Measurements from ENCODE around the gene ITPR3. TPM values are rescaled to one million over a fixed set of nuclear protein-coding genes. Genes with fewer than 3 reads are reported as not detected.

ITPR3 gene
- total RNA-seq, 2 donors from 2014 or later, result 21.8 to 99.1 TPM

- TF ChIP-seq POLR2AphosphoS5 (IDR thresholded peaks at IDR 0.05) (no peak), CTCF (IDR thresholded peaks at IDR 0.05) (no peak), POLR2A (IDR thresholded peaks at IDR 0.05) (no peak)
- no peak for DNase-seq (ENCODE audit: low spot score)
- intact Hi-C loops (cut with DNase I), result no loop called here
- 70% methylated on average over 7 of the region's 7 CpGs for WGBS
- Histone ChIP-seq H3K27me3 (replicated peaks; ENCODE audit: insufficient read depth) (no peaks in the 10 kb centered on the region), H3K36me3 (no peaks in the 10 kb centered on the region), H3K27ac (peak overlapping the region; percentile 74 to 85), H3K9me3 (no peaks in the 10 kb centered on the region), H3K4me3 (peak overlapping the region in 1 of 2 donors; percentile 13), H3K4me1 (replicated peaks) (peaks cover 22% of the 10 kb centered on the region)
These were observed 124.4 kb downstream of the ITPR3 start for GRCh38 chr6:33745548-33745947.

MicroRNAs within 50 kb of the gene (microRNA counts, 767-probe panel; counts per million panel counts)
- microRNA hsa-miR-3934, result 0 to 431 counts per million in 2 donors

Small RNAs within 50 kb of the gene (microRNA-seq; reads per million reads assigned to microRNA genes)
- 1.9 reads per million, percentile 27 among the genes with 10 or more reads in this experiment for gene MIR3934

Small RNAs within 50 kb of the gene (small RNA-seq; reads per million reads assigned to genes)
- gene MIR3934, result 0 reads per million in 2 donors

Other genes with a start within 250 kb of the ITPR3 start
- 1 to 10 TPM; 5.8 to 6.5 TPM for gene KIFC1, start 229.5 kb upstream of the ITPR3 start, total RNA-seq
- gene PHF1, start 210.3 kb upstream of the ITPR3 start, total RNA-seq, result 100 to 1,000 TPM in 1 of 2 donors, 10 to 100 TPM in 1; 98.2 to 132 TPM
- 100 to 1,000 TPM; 189 to 260 TPM for gene CUTA, start 203.2 kb upstream of the ITPR3 start, total RNA-seq
- gene SYNGAP1, start 201.3 kb upstream of the ITPR3 start, total RNA-seq, result 10 to 100 TPM in 1 of 2 donors, 1 to 10 TPM in 1; 6.1 to 24.8 TPM
- gene ZBTB9, start 166.7 kb upstream of the ITPR3 start, total RNA-seq, result 1 to 10 TPM; 3.5 to 8.9 TPM
- gene BAK1, start 41.0 kb upstream of the ITPR3 start, total RNA-seq, result 10 to 100 TPM in 1 of 2 donors, 1 to 10 TPM in 1; 6.2 to 13.6 TPM
- 10 to 100 TPM; 24.5 to 25.7 TPM for gene UQCC2, start 90.4 kb downstream of the ITPR3 start, total RNA-seq
- gene IP6K3, start 125.6 kb downstream of the ITPR3 start, total RNA-seq, result 1 to 10 TPM; 2.5 to 3.1 TPM
- gene LEMD2, start 167.8 kb downstream of the ITPR3 start, total RNA-seq, result 10 to 100 TPM; 64.2 to 80.2 TPM
- gene MLN, start 182.7 kb downstream of the ITPR3 start, total RNA-seq, result not detected

Data from prostate gland (tissue), 2 donors.